B cell (primary cell): ENCODE results near the gene NSD1. TPM values are rescaled to one million over a fixed set of nuclear protein-coding genes. Genes with fewer than 3 reads are reported as not detected.

Experiments used
- ATAC-seq: fragments of 200-7000 bp; cut with Tn5 transposase; one replicate; pipeline ENCODE4 v1.10.0; 2021; ENCODE audit warnings: low read depth, mild to moderate bottlenecking, moderate number of reproducible peaks, moderate library complexity
- CTCF ChIA-PET: fragments of 350-600 bp; sonication (Branson Sonifier 250); formaldehyde crosslinking; loops from one replicate; lab custom pipeline; 2021; ENCODE audit warnings: antibody characterized with exemption, inconsistent platforms; lab: Charles Lee
- POLR2A ChIA-PET: fragments of 350-600 bp; sonication (Branson Sonifier 250); formaldehyde crosslinking; loops from one replicate; lab custom pipeline; 2021; ENCODE audit warnings: antibody characterized with exemption; lab: Charles Lee
- DNase-seq: peaks from one replicate; pipeline ENCODE4 v3.0.0; 2013
- H2AFZ ChIP-seq: 2 replicates; pipeline ENCODE4 v1.6.1; 2012; ENCODE audit warnings: mild to moderate bottlenecking, low read depth, low read length; ENCODE audit not compliant: insufficient read depth, poor library complexity, severe bottlenecking
- H3K27ac ChIP-seq, 2 donors: 1 replicate in 1 of 2; 2 replicates in 1 of 2; pipeline ENCODE4 v1.5.1; 2012 to 2013; ENCODE audit warnings: low read length in 2 of 2, mild to moderate bottlenecking in 2 of 2, moderate library complexity in 1 of 2
- H3K27me3 ChIP-seq, 4 experiments: fragments of 200-600 bp in 1 of 4; sonication (generic) in 1 of 4; replicated peaks in 1 of 4; 1 replicate in 2 of 4; 2 replicates in 2 of 4; pipeline versions ENCODE4 v1.6.1 to v1.7.0; 2013 to 2016; ENCODE audit warnings: low read length in 3 of 4, mild to moderate bottlenecking in 2 of 4, mixed read lengths in 1 of 4, moderate library complexity in 1 of 4; ENCODE audit not compliant: insufficient read depth in 4 of 4, control insufficient read depth in 3 of 4; ENCODE audit errors: control extremely low read depth in 1 of 4
- H3K36me3 ChIP-seq, 2 experiments: replicated peaks in 1 of 2; 1 replicate in 1 of 2; 2 replicates in 1 of 2; pipeline versions ENCODE4 v1.6.1 to v1.7.1; 2013; ENCODE audit warnings: low read length in 1 of 2; ENCODE audit not compliant: insufficient read depth in 2 of 2, control insufficient read depth in 1 of 2; ENCODE audit errors: control extremely low read depth in 1 of 2, extremely low read depth in 1 of 2
- H3K4me1 ChIP-seq, 2 donors: fragments of 200-600 bp in 1 of 2; sonication (generic) in 1 of 2; 1 replicate in 1 of 2; 2 replicates in 1 of 2; pipeline versions ENCODE4 v1.5.1 to v1.6.1; 2013 to 2017; ENCODE audit warnings: low read length in 2 of 2; ENCODE audit not compliant: control insufficient read depth in 2 of 2, insufficient read depth in 2 of 2
- H3K4me2 ChIP-seq: replicated peaks from 2 replicates; pipeline ENCODE3; 2012; ENCODE audit warnings: mild to moderate bottlenecking, low read depth, low read length; ENCODE audit not compliant: poor library complexity, severe bottlenecking
- H3K4me3 ChIP-seq, 5 experiments: fragments of 200-600 bp in 1 of 5; sonication (generic) in 1 of 5; 1 replicate in 3 of 5; 2 replicates in 2 of 5; pipeline versions ENCODE4 v1.5.1 to v1.7.0; 2011 to 2016; ENCODE audit warnings: low read length in 4 of 5, mild to moderate bottlenecking in 4 of 5, low read depth in 2 of 5, control low read depth in 1 of 5, moderate library complexity in 1 of 5; ENCODE audit not compliant: insufficient read depth in 1 of 5; ENCODE audit errors: control extremely low read depth in 1 of 5, extremely low read depth in 1 of 5
- H3K79me2 ChIP-seq: fragments of 200-600 bp; sonication (generic); one replicate; pipeline ENCODE4 v1.6.0; 2016; ENCODE audit warnings: low read length; ENCODE audit not compliant: control insufficient read depth, insufficient read depth
- H3K9ac ChIP-seq: fragments of 200-600 bp; sonication (generic); 2 replicates; pipeline ENCODE4 v1.6.1; 2017; ENCODE audit warnings: mild to moderate bottlenecking, low read length, moderate library complexity
- H3K9me3 ChIP-seq, 3 donors: one replicate each; pipeline versions ENCODE4 v1.6.1 to v1.7.1; 2013; ENCODE audit warnings: low read length in 2 of 3; ENCODE audit not compliant: control insufficient read depth in 2 of 3, insufficient read depth in 1 of 3; ENCODE audit errors: control extremely low read depth in 1 of 3
- H4K20me1 ChIP-seq: 2 replicates; pipeline ENCODE4 v1.6.0; 2012; ENCODE audit warnings: mild to moderate bottlenecking, low read length; ENCODE audit not compliant: insufficient read depth, control insufficient read depth, poor library complexity, severe bottlenecking
- H3K27ac Mint-ChIP-seq: one replicate; pipeline ENCODE4 v1.8.0; 2021; ENCODE audit warnings: mixed read lengths
- H3K27me3 Mint-ChIP-seq: one replicate; pipeline ENCODE4 v1.8.0; 2021; ENCODE audit warnings: mixed read lengths
- H3K4me1 Mint-ChIP-seq: one replicate; pipeline ENCODE4 v1.8.0; 2021; ENCODE audit warnings: mixed read lengths
- H3K4me3 Mint-ChIP-seq: one replicate; pipeline ENCODE4 v1.8.0; 2021; ENCODE audit warnings: mixed read lengths
- H3K9me3 Mint-ChIP-seq: one replicate; pipeline ENCODE4 v1.8.0; 2022; ENCODE audit warnings: mixed read lengths; ENCODE audit not compliant: insufficient read depth
- EZH2 ChIP-seq: IDR thresholded peaks from 2 replicates; pipeline ENCODE4 v1.6.1; 2012; ENCODE audit warnings: borderline replicate concordance, low read depth, mild to moderate bottlenecking, moderate library complexity, low read length; ENCODE audit not compliant: insufficient read depth, poor library complexity, severe bottlenecking
- WGBS: methylation state at CpG from one replicate; pipeline ENCODE4 v1.1.5; 2013; ENCODE audit warnings: missing lambda C conversion rate; ENCODE audit not compliant: insufficient coverage; 5-methylcytosine and 5-hydroxymethylcytosine counted together
- intact Hi-C: fragments of 100-400 bp; cut with micrococcal nuclease; formaldehyde crosslinking; loops from one replicate; pipeline ENCODE4 v1.10.0; 2022
- polyA plus RNA-seq: library from polyadenylated mRNA; depleted of rRNA; stranded (reverse); fragments of >200 nt; gene quantifications from 2 replicates; pipeline ENCODE4 v1.2.3, GENCODE V29; 2012
- total RNA-seq, 2 donors: library from RNA; stranded (reverse); fragments of 120-200 nt in 1 of 2; gene quantifications; 1 replicate in 1 of 2; 2 replicates in 1 of 2; pipeline versions ENCODE4 v1.2.3 to v1.2.4, GENCODE V29; 2013 to 2022
- TF ChIP-seq, protein P1 (sequence below): fragments of 200-600 bp; IDR thresholded peaks from one replicate; pipeline ENCODE4 v1.8.0; 2022; ENCODE audit warnings: antibody characterized with exemption, mild to moderate bottlenecking

The NSD1 gene
- total and polyA plus RNA-seq, 2 donors (not counting 1 experiment from before 2014, with no cell fraction given), result 10.8 to 145 TPM

GRCh38 chr5:177189965-177190364 lies 56.4 kb downstream of the NSD1 start:
- no peaks in the 10 kb centered on the region for H3K27me3 ChIP-seq
- H3K4me2 ChIP-seq, result no peak overlapping the region
- peaks cover 11% of the 10 kb centered on the region for H3K4me1 Mint-ChIP-seq
- no peaks in the 10 kb centered on the region for H3K27me3 Mint-ChIP-seq
- H3K36me3 ChIP-seq, result peaks cover 4 to 22% of the 10 kb centered on the region in 2 experiments
- no peaks in the 10 kb centered on the region for H3K9me3 ChIP-seq
- H3K9ac ChIP-seq, result no peak overlapping the region
- intact Hi-C loops, result no loop called here
- H3K4me3 ChIP-seq, result no peak overlapping the region
- H3K4me1 ChIP-seq, result no peaks in the 10 kb centered on the region
- no peak overlapping the region for H3K27ac Mint-ChIP-seq
- WGBS, result 100% methylated on average over 4 of the region's 4 CpGs
- DNase-seq (no peak), ATAC-seq (no peak)
- H3K79me2 ChIP-seq, result peaks cover 56% of the 10 kb centered on the region
- peaks cover 10% of the 10 kb centered on the region for H4K20me1 ChIP-seq
- H3K9me3 Mint-ChIP-seq, result no peaks in the 10 kb centered on the region
- TF ChIP-seq EZH2, result no peak
- TF ChIP-seq, protein P1, sequence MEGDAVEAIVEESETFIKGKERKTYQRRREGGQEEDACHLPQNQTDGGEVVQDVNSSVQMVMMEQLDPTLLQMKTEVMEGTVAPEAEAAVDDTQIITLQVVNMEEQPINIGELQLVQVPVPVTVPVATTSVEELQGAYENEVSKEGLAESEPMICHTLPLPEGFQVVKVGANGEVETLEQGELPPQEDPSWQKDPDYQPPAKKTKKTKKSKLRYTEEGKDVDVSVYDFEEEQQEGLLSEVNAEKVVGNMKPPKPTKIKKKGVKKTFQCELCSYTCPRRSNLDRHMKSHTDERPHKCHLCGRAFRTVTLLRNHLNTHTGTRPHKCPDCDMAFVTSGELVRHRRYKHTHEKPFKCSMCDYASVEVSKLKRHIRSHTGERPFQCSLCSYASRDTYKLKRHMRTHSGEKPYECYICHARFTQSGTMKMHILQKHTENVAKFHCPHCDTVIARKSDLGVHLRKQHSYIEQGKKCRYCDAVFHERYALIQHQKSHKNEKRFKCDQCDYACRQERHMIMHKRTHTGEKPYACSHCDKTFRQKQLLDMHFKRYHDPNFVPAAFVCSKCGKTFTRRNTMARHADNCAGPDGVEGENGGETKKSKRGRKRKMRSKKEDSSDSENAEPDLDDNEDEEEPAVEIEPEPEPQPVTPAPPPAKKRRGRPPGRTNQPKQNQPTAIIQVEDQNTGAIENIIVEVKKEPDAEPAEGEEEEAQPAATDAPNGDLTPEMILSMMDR, result no peak
- ChIA-PET POLR2A (no interaction called here), CTCF (no interaction called here)
- no peak overlapping the region for H3K27ac ChIP-seq
- no peak overlapping the region for H3K4me3 Mint-ChIP-seq
- H2AFZ ChIP-seq, result no peak overlapping the region

DNA sequence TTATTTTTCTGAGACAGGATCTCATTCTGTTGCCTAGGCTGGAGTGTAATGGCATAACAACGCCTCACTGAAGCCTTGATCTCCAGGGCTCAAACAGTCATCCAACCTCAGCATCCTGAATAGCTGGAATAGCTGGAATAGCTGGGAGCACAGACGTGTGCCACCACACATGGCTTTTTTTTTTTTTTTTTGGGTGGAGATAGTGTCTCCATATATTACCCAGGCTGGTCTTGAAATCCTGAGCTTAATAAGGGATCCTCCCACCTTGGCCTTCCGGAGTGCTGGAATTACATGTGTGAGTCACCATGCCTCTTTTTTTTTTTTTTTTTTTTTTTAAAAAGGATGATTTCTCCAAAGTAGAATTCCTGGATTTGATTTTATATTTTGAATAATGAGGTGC lies 60.7 kb downstream of the NSD1 start:
- ChIA-PET POLR2A (no interaction called here), CTCF (interaction anchor here (0.6 to 1.5 kb wide), 3 partner anchors 39 to 80 kb away, joined by 3 to 4 read pairs (median 3); no protein-coding TSS in a partner anchor)
- Histone ChIP-seq H3K27ac (no peak overlapping the region), H4K20me1 (no peaks in the 10 kb centered on the region), H3K4me2 (no peak overlapping the region), H2AFZ (no peak overlapping the region), H3K9ac (no peak overlapping the region), H3K79me2 (peaks cover 40% of the 10 kb centered on the region), H3K36me3 (peaks cover 12 to 47% of the 10 kb centered on the region in 2 experiments), H3K9me3 (no peaks in the 10 kb centered on the region), H3K4me1 (peaks cover 0 to 8% of the 10 kb centered on the region in 2 donors), H3K27me3 (no peaks in the 10 kb centered on the region), H3K4me3 (no peak overlapping the region)
- TF ChIP-seq, protein P1, result no peak
- TF ChIP-seq EZH2, result no peak
- no CpG with 5 or more reads among the region's 3 CpGs for WGBS
- DNase-seq (no peak), ATAC-seq (no peak)
- peaks cover 13% of the 10 kb centered on the region for H3K4me1 Mint-ChIP-seq
- no peak overlapping the region for H3K27ac Mint-ChIP-seq
- no peaks in the 10 kb centered on the region for H3K27me3 Mint-ChIP-seq
- no peaks in the 10 kb centered on the region for H3K9me3 Mint-ChIP-seq
- H3K4me3 Mint-ChIP-seq, result no peak overlapping the region
- intact Hi-C loops, result no loop called here
